Cardiac muscle cell (in vitro differentiated cells and primary cell): ENCODE data around the gene POFUT2. TPM values are rescaled to one million over a fixed set of nuclear protein-coding genes. Genes with fewer than 3 reads are reported as not detected.

Experiments used
- DNase-seq, 2 donors: peaks; one replicate each; pipeline versions ENCODE4 v3.0.0 to v3.0.0-alpha.2; 2010 to 2017; ENCODE audit warnings: low read depth in 1 of 2, low spot score in 1 of 2
- H3K27ac ChIP-seq: fragments of 200-600 bp; sonication (generic); 2 replicates; pipeline ENCODE4 v1.5.1; 2016
- H3K27me3 ChIP-seq: fragments of 200-600 bp; sonication (generic); 2 replicates; pipeline ENCODE4 v1.6.0; 2016; ENCODE audit warnings: control low read depth
- H3K36me3 ChIP-seq: fragments of 200-600 bp; sonication (generic); 2 replicates; pipeline ENCODE4 v1.5.1; 2016; ENCODE audit warnings: control low read depth
- H3K4me1 ChIP-seq: fragments of 200-600 bp; sonication (generic); 2 replicates; pipeline ENCODE4 v1.8.1; 2017; ENCODE audit warnings: low read depth, mild to moderate bottlenecking, mixed run types
- H3K4me3 ChIP-seq: fragments of 200-600 bp; sonication (generic); 2 replicates; pipeline ENCODE4 v1.5.1; 2016; ENCODE audit warnings: mild to moderate bottlenecking
- H3K9me3 ChIP-seq: fragments of 200-600 bp; sonication (generic); 2 replicates; pipeline ENCODE4 v1.5.1; 2017; ENCODE audit warnings: low read depth, mild to moderate bottlenecking, control low read depth
- polyA plus RNA-seq: library from polyadenylated mRNA; unstranded; fragments of >200 nt; fragmentation: Nextera tagmentation; extraction: Ambion mirVana; gene quantifications from 2 replicates; pipeline ENCODE4 v1.2.1, GENCODE V29; 2016
- total RNA-seq: library from RNA; depleted of rRNA; stranded (reverse); fragments of >200 nt; gene quantifications from 2 replicates; pipeline ENCODE4 v1.2.3, GENCODE V29; 2016
- TF ChIP-seq, protein P1 (sequence below): IDR thresholded peaks from 2 replicates; pipeline ENCODE4 v1.5.1; 2012; ENCODE audit warnings: low read depth, mild to moderate bottlenecking, low read length

The POFUT2 gene
- total and polyA plus RNA-seq, 2 experiments from 2014 or later: 46.1 to 46.8 TPM

DNA sequence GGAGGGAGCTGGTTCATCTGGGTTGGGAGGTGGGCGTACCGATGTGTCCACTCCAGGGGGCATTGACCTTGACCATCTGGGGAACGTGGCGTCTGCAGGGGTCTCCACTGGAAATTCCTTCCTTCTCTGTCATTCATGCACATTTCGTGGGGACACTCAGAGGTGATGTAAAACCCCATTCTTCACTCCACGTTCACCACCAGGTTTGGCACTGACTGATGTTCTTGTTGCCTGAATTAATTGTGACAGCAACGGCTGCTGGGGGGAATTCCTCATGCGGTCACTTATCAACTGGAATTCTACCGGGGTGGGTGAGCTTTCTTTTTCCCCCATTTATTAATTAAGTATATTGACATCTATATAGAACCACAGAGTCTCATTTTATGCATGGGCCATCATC, 18.1 kb upstream of the POFUT2 start:
- no peaks in the 10 kb centered on the region for H3K4me1 ChIP-seq
- TF ChIP-seq, protein P1, sequence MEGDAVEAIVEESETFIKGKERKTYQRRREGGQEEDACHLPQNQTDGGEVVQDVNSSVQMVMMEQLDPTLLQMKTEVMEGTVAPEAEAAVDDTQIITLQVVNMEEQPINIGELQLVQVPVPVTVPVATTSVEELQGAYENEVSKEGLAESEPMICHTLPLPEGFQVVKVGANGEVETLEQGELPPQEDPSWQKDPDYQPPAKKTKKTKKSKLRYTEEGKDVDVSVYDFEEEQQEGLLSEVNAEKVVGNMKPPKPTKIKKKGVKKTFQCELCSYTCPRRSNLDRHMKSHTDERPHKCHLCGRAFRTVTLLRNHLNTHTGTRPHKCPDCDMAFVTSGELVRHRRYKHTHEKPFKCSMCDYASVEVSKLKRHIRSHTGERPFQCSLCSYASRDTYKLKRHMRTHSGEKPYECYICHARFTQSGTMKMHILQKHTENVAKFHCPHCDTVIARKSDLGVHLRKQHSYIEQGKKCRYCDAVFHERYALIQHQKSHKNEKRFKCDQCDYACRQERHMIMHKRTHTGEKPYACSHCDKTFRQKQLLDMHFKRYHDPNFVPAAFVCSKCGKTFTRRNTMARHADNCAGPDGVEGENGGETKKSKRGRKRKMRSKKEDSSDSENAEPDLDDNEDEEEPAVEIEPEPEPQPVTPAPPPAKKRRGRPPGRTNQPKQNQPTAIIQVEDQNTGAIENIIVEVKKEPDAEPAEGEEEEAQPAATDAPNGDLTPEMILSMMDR: no peak
- no peak overlapping the region for H3K27ac ChIP-seq

DNA sequence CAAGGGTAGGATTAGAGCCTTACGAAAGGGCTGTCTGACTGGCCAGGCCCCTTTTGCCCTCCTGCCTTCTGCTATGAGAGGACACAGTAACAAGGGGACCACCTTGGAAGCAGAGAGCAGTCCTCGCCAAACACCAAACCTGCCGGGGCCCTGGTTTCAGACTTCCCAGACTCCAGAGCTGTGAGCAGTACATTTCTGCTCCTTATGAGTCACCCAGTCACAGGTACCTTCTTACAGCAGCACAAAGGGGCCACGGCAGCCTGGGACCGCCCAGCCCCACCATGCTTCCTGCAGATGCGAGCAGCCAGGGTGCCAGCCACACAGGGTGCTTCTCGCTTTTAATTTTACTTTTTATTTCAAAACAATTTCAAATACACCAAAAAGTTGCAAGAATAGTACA, 17.2 kb upstream of the POFUT2 start:
- H3K9me3 ChIP-seq: no peaks in the 10 kb centered on the region
- H3K27ac ChIP-seq: no peak overlapping the region
- TF ChIP-seq, protein P1: no peak
- H3K36me3 ChIP-seq: no peaks in the 10 kb centered on the region
- H3K4me1 ChIP-seq: peaks cover 2% of the 10 kb centered on the region
- DNase-seq: no peak
- no peaks in the 10 kb centered on the region for H3K27me3 ChIP-seq
- H3K4me3 ChIP-seq: no peak overlapping the region

More for the DNA sequence above, 18.1 kb upstream of the POFUT2 start:
- Histone ChIP-seq H3K9me3 (no peaks in the 10 kb centered on the region), H3K27me3 (no peaks in the 10 kb centered on the region), H3K36me3 (no peaks in the 10 kb centered on the region), H3K4me3 (no peak overlapping the region)
- DNase-seq: peak in 1 of 2 donors; percentile 64

DNA sequence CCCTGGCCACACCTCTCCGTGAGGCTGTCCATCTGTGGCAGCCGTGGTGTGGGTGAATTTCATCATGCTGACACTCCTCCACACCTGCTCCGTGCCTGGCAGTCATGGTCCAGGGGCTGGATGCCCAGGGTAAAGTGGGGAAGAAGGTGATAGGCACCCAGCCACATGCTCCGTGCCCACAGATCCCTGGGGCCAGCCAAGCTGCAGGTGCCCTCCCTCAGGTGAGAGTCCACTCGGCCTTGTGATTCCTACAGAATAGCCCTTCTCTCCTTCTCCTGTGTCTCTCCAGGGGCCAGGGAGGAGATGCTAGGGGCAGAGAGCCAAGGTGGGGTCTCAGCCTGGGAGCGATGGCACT, 16.8 kb upstream of the POFUT2 start:
- H3K27ac ChIP-seq: no peak overlapping the region
- DNase-seq: no peak

DNA sequence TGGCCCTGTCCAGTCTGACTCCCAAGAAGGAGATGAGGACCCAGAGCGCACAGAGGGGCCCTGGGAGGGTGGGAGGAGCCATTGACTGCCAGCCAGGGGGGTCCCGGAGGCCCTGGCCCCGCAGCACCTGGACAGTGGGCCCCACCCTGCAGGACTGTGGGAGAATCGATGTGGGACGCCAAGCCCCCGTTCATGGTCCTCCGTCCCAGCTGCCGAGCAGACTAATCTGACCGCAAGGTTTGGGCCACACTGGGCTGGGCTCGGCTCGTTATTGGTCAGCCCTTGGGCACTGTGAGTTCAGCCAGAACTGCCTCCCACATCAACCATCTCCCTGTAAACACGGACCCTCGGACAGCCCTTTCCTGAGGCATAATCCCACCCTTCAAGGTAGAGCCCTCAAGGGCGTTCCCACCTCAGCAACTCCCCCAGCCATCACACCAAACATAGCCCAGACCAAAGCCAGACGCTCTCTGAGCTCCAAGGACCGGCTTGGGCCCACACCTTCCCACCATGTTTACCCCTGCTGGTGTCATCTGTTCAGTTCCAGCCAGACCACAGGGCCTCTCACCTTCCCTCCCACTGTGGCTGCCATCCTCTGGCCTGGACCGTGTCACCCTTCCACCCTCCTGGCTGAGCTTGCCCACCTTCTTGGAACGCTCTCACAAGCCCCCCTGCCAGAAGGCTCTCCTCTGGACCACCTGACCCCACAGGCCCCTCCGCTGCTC, 16.2 kb upstream of the POFUT2 start:
- H3K36me3 ChIP-seq: no peaks in the 10 kb centered on the region
- no peak overlapping the region for H3K27ac ChIP-seq
- H3K27me3 ChIP-seq: no peaks in the 10 kb centered on the region
- H3K9me3 ChIP-seq: no peaks in the 10 kb centered on the region
- no peak for DNase-seq
- TF ChIP-seq, protein P1: no peak
- no peak overlapping the region for H3K4me3 ChIP-seq
- peaks cover 9% of the 10 kb centered on the region for H3K4me1 ChIP-seq

More for the DNA sequence above, 16.8 kb upstream of the POFUT2 start:
- Histone ChIP-seq H3K9me3 (no peaks in the 10 kb centered on the region), H3K27me3 (no peaks in the 10 kb centered on the region), H3K4me3 (no peak overlapping the region), H3K36me3 (no peaks in the 10 kb centered on the region), H3K4me1 (peaks cover 7% of the 10 kb centered on the region)
- TF ChIP-seq, protein P1: no peak

DNA sequence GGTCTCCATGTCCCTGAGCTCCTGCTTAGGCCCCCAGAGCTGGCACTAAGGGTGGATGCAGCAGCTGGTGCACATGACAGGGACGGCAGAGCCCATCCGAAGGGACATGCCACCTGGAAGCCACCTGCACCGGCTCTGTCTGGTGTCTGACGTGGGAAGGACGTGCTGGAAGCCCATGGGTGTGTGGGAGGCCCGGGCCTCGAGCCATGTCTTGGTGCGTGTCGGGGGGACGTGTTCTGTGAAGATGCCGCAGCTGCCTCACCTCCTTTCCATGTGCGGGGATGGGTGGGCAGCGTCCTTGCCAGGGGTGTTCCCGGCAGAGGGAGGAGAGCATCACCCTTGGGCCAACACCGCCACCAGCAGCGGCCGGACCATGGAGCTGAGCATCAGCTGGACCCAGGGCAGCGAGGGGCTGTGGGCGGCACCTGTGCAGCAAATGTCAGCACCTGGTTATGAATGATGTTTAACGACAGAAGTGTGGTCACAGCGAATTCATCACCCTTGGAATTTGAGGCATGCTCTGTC, 15.5 kb upstream of the POFUT2 start:
- no peak overlapping the region for H3K4me3 ChIP-seq
- TF ChIP-seq, protein P1: no peak
- H3K36me3 ChIP-seq: no peaks in the 10 kb centered on the region
- H3K27ac ChIP-seq: no peak overlapping the region
- no peaks in the 10 kb centered on the region for H3K9me3 ChIP-seq
- no peak for DNase-seq
- no peaks in the 10 kb centered on the region for H3K27me3 ChIP-seq
- H3K4me1 ChIP-seq: peaks cover 9% of the 10 kb centered on the region
